DND-41 (cell line): ENCODE results near the gene CXCR5.
A peak's percentile ranks its signal among the peaks of the same experiment; 100 is the strongest.

Source experiments
- ATAC-seq: fragments of 200-7000 bp; cut with Tn5 transposase; 3 replicates; pipeline ENCODE4 v1.9.1; 2021; ENCODE audit warnings: low read depth; ENCODE audit not compliant: insufficient read depth
- DNase-seq: peaks from one replicate; pipeline ENCODE4 v3.0.0-alpha.2; 2020
- H2AFZ ChIP-seq: 2 replicates; pipeline ENCODE4 v1.6.0; 2012; ENCODE audit warnings: low read depth, low read length
- H3K27ac ChIP-seq: 2 replicates; pipeline ENCODE4 v1.5.1; 2012; ENCODE audit warnings: low read length, inconsistent platforms
- H3K27me3 ChIP-seq: fragments of 200-600 bp; sonication (generic); 2 replicates; pipeline ENCODE4 v1.6.0; 2012; ENCODE audit warnings: low read length, mild to moderate bottlenecking, inconsistent platforms; ENCODE audit not compliant: insufficient read depth, poor library complexity
- H3K36me3 ChIP-seq: 2 replicates; pipeline ENCODE4 v1.5.1; 2012; ENCODE audit warnings: low read length, inconsistent platforms; ENCODE audit not compliant: insufficient read depth
- H3K4me1 ChIP-seq: 2 replicates; pipeline ENCODE4 v1.5.1; 2012; ENCODE audit warnings: mild to moderate bottlenecking, low read length; ENCODE audit not compliant: insufficient read depth
- H3K4me2 ChIP-seq: 2 replicates; pipeline ENCODE4 v1.6.0; 2012; ENCODE audit warnings: mild to moderate bottlenecking, moderate library complexity, low read length, inconsistent platforms; ENCODE audit not compliant: insufficient read depth
- H3K4me3 ChIP-seq, 2 experiments: fragments of 200-600 bp in 1 of 2; shearing (Covaris generic) in 1 of 2; 2 replicates each; pipeline ENCODE4 v1.5.1; 2012 to 2016; ENCODE audit warnings: inconsistent platforms in 2 of 2, low read length in 2 of 2, mild to moderate bottlenecking in 2 of 2, low read depth in 1 of 2, moderate library complexity in 1 of 2
- H3K79me2 ChIP-seq: 2 replicates; pipeline ENCODE4 v1.6.0; 2012; ENCODE audit warnings: low read length, inconsistent platforms; ENCODE audit not compliant: insufficient read depth
- H3K9ac ChIP-seq: 2 replicates; pipeline ENCODE4 v1.6.0; 2012; ENCODE audit warnings: low read depth, mild to moderate bottlenecking, inconsistent platforms, low read length, moderate library complexity
- H3K9me3 ChIP-seq: 2 replicates; pipeline ENCODE4 v1.5.1; 2012; ENCODE audit warnings: low read length, moderate library complexity, mild to moderate bottlenecking, inconsistent platforms; ENCODE audit not compliant: insufficient read depth, severe bottlenecking
- H4K20me1 ChIP-seq: 2 replicates; pipeline ENCODE4 v1.6.0; 2012; ENCODE audit warnings: low read length; ENCODE audit not compliant: insufficient read depth
- CTCF ChIP-seq: IDR thresholded peaks from 2 replicates; pipeline ENCODE4 v1.5.1; 2012; ENCODE audit warnings: borderline replicate concordance, low read length, moderate library complexity, mild to moderate bottlenecking; ENCODE audit not compliant: poor library complexity, severe bottlenecking; ENCODE audit errors: extremely low read depth
- EZH2 ChIP-seq: IDR thresholded peaks from 3 replicates; pipeline ENCODE4 v1.6.1; 2012; ENCODE audit warnings: borderline replicate concordance, low read depth, mild to moderate bottlenecking, moderate library complexity, low read length, inconsistent platforms; ENCODE audit not compliant: severe bottlenecking

Gene CXCR5

GRCh38 chr11:118883368-118884071 is at the start of gene CXCR5:
Gene CXCR5, plus strand, starts transcription at chr11:118883892. Its CDS starts 50 bp downstream, at chr11:118883942.
- TF ChIP-seq CTCF (no peak), EZH2 (no peak)
- Histone ChIP-seq H3K4me3 (no peak within 1 kb of the TSS), H3K4me2 (no peak within 1 kb of the TSS), H3K27ac (peak within 1 kb of the TSS; percentile 67), H3K79me2 (no peaks in the 10 kb centered on the region), H3K27me3 (no peaks in the 10 kb centered on the region), H3K36me3 (no peaks in the 10 kb centered on the region), H2AFZ (0 out of 2 replicates have a peak within 1 kb of the TSS, but pooled peaks have one; percentile 22), H4K20me1 (no peaks in the 10 kb centered on the region), H3K9me3 (no peaks in the 10 kb centered on the region), H3K4me1 (peaks cover 36% of the 10 kb centered on the region), H3K9ac (no peak within 1 kb of the TSS)
- DNase-seq: no peak
- no peak for ATAC-seq

- Histone ChIP-seq H3K4me2 (peak overlapping the region; percentile 10; the same call in 1 of the 2 replicates), H3K9ac (no peak overlapping the region), H4K20me1 (no peaks in the 10 kb centered on the region), H3K36me3 (no peaks in the 10 kb centered on the region), H2AFZ (peak overlapping the region; percentile 59), H3K9me3 (no peaks in the 10 kb centered on the region), H3K4me1 (peaks cover 13% of the 10 kb centered on the region), H3K27ac (no peak overlapping the region), H3K79me2 (no peaks in the 10 kb centered on the region), H3K4me3 (no peak overlapping the region), H3K27me3 (no peaks in the 10 kb centered on the region)
- peak; percentile 65 for ATAC-seq
- DNase-seq: no peak
- no peak for TF ChIP-seq CTCF
- no peak for TF ChIP-seq EZH2
Measured at GRCh38 chr11:118834427-118835028, 49.2 kb upstream of the CXCR5 start.

- Histone ChIP-seq H3K9ac (no peak overlapping the region), H3K36me3 (no peaks in the 10 kb centered on the region), H4K20me1 (no peaks in the 10 kb centered on the region), H3K9me3 (no peaks in the 10 kb centered on the region), H3K27me3 (no peaks in the 10 kb centered on the region), H3K4me3 (no peak overlapping the region), H3K4me2 (no peak overlapping the region), H3K79me2 (no peaks in the 10 kb centered on the region), H3K4me1 (peaks cover 22% of the 10 kb centered on the region), H3K27ac (no peak overlapping the region), H2AFZ (no peak overlapping the region)
- ATAC-seq (no peak), DNase-seq (no peak)
- TF ChIP-seq CTCF (no peak), EZH2 (no peak)
Measured at GRCh38 chr11:118837868-118838267, 45.8 kb upstream of the CXCR5 start.
